ENCODE measurements around the gene MFAP3.
"Not testable (repeated sequence)": the region's sequence is repeated elsewhere in the genome, so short reads cannot be mapped to it uniquely, and the experiment has no call there.

The MFAP3 gene

DNA sequence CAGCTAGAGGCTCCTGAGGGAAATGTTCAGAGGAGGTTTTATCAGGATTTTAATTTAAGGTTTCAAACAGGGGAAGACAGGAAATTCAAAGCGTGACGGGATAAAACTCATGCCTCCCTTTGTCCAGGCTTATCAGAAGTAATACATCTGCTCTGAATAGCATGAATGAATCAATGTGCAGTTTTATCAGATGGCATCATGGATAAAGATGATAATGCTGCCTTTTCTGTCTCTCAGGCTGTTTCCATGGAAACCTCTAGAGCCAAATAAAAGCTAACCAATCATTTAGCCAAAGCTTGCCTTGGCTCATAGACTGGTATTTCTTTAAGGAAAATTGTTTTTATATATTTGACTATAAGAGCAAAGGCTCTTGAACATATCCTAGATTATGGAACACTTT is 16.4 kb downstream of the MFAP3 start:
- DNase-seq: peak in 1 of 2 experiments; percentile 9

- no peak for DNase-seq
Observed at GRCh38 chr5:154058055-154059038, 19.6 kb downstream of the MFAP3 start.

GRCh38 chr5:154059039-154059430 is 20.3 kb downstream of the MFAP3 start:
- DNase-seq: no peak

GRCh38 chr5:154059583-154059982 is 20.8 kb downstream of the MFAP3 start:
- no peak for DNase-seq

- no peak for DNase-seq
Observed at GRCh38 chr5:154060606-154061005, 21.8 kb downstream of the MFAP3 start.

GRCh38 chr5:154063372-154063771 is 24.6 kb downstream of the MFAP3 start:
- no peak for DNase-seq

DNA sequence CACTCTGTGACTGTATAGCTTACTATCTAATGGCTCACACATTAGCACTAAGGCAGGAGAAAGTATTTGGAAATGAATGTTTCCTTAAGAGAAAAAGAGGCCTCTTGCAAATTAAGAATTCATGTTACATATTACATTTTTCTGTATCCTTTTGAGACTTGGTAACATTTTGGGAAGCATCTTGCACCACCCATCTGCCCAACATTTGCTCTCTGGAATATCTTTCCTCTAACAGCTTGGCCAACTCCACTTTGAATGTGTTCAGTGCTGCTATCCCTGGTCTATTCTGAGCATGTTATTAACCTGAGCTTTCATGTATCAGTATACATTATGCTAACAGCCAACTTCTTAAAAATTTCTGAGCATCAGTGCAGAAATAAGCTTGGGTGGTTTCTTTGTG is 27.2 kb downstream of the MFAP3 start:
- DNase-seq: no peak

DNA sequence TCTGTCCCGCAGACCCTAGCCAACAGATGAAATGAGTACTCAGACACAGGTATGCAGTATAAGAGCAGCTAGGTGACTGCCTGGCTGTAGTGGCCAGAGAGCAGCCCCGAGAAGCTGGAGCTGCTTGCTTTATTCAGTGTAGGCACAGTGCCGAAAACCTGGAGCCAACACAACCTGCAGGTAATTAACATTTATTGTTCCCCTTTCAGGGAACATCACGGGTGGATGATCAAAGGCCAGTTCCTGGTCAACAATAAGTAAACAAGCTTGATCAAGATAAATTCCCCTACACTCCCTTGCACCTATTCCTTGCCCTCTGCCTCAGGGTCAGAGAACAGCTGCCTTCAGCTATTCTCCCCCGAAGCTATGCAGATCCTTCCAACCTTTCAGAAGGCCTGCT is 31.1 kb downstream of the MFAP3 start:
- DNase-seq: not testable (repeated sequence)

DNA sequence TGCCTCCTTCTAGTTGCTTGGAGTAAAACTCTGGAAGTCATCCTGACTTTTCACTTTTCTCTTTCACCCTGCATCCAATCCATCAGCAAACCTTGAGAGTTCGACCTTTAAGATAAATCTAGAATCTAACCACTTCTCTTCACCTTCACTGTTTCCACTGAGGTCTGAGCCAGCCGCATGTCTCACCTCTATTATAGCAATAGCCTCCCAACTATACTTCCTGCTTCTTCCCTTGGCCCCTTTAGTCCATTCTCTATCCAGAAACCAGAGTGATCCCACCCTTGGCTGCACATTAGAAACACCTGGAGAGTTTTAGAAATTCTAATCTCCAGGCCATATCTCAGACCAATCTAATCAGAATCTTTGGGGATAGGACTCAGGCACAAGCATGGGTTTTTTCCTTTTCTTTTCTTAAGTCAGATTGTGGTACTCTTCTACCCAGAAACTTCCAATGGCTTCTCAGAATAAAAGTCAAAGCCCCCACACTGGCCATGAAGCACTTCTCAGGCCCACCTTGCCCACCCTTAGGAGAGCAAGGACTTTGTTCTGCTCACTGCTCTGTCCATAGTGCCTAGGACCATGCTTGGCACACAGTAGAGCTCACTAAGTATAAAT is 33.1 kb downstream of the MFAP3 start:
- DNase-seq: no peak

- DNase-seq: peak; percentile 66 to 70
Observed at GRCh38 chr5:154072414-154073171, 33.8 kb downstream of the MFAP3 start.

- DNase-seq: no peak
Observed at GRCh38 chr5:154076240-154076922, 37.6 kb downstream of the MFAP3 start.

GRCh38 chr5:154077696-154078095 is 38.9 kb downstream of the MFAP3 start:
- DNase-seq: no peak

- DNase-seq: peak; percentile 93 to 96
Observed at GRCh38 chr5:154078272-154078671, 39.5 kb downstream of the MFAP3 start.

DNA sequence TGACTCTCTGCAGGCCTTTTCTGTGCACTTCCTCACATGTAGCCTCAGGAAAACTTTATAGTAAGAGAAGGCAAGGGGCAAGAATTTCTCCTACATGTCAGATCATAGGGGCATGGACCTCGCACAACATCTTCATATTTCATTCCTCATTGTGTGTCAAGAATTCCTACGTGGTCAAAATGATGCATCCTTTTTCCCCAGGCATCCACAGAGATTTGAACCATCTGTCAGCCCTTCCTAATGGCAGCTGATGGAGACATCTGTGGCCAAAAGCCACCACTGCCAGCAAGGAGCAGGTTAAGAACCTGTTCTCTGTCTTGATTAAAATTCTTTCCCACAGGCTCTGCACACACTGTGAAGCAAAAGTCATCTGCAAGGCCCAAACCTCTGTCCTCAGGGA is 42.5 kb downstream of the MFAP3 start:
- no peak for DNase-seq

DNA sequence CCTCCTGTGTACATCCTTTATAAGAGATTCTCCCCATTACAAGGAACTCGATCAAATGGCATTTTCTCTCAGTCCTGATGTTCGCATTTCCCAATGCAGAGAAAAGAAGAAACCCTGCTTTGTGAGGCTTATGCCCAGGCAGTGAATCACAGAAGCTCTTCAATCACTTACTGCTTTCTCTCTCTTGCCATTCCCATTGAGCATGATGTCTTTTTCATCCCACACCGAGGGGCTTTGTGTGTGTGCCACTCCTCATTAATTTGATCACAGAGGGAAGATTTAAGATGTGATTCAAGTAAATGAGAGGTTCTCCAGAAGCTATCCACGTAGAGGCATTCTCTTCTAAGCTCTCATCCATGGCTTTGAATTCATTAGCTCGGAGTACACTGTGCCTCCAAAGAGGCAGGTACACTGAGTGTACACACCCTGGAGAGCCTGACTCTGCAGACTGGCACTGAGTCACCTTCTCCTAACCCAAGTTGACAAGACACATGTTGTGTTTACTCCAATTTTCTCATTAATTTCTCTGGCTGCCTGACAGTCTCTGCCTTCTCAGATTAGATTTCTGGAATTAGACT is 45.4 kb downstream of the MFAP3 start:
- no peak for DNase-seq

DNA sequence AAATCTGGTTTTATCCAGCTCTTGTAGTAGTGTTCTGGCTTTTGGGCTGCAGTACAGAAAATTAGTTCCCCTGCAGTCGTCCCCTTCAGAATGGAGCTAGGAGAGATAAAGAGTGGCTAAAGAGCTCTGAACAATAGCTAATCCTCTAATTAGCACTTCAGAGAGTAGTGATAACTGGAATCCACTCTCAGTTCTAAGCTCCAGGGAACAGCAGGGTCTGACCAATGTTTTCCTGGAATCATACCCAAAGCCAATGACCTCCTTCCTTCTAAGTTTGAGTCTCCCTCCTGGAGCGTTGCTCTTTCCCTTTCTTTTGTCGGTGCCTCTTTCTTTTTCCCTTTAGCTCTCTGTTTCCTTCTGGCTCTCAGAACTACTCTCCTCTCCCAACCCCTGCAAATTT is 47.4 kb downstream of the MFAP3 start:
- no peak for DNase-seq

GRCh38 chr5:154086641-154087040 is 47.9 kb downstream of the MFAP3 start:
- no peak for DNase-seq

GRCh38 chr5:154087260-154087659 is 48.5 kb downstream of the MFAP3 start:
- peak; percentile 41 to 79 for DNase-seq

DNA sequence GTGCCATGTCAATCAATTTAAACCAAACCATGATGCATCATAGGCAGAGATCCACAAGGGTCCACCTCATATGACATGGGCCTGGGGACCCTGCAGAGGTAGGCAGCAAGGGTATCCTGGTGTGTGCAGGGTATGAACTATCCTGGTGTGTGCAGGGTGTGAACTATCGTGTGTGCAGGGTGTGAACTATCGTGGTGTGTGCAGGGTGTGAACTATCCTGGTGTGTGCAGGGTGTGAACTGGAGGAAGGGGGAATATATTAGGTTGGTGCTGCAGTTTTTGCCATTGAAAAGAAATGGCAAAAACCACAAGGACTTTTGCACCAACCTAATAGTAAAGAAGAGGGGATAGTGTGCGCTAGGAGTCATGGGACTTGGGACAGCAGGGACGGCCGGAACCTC is 50.0 kb downstream of the MFAP3 start:
- no peak for DNase-seq

DNA sequence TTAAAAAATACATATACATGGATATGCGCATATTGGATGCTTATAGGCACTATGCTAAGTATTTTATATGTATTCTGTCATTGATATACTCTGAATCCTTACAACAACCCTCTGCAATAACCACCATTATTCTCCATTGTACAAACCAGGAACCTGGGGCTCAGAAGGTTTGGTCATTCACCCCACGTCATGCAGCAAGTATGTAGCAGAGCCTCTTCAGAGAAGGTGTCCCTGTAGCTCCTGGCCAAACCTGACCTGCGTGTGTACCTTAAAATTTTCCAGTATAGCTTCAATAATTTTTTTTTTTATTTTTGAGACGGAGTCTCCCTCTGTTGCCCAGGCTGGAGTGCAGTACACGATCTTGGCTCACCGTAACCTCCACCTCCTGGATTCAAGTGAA is 51.9 kb downstream of the MFAP3 start:
- DNase-seq: no peak

DNA sequence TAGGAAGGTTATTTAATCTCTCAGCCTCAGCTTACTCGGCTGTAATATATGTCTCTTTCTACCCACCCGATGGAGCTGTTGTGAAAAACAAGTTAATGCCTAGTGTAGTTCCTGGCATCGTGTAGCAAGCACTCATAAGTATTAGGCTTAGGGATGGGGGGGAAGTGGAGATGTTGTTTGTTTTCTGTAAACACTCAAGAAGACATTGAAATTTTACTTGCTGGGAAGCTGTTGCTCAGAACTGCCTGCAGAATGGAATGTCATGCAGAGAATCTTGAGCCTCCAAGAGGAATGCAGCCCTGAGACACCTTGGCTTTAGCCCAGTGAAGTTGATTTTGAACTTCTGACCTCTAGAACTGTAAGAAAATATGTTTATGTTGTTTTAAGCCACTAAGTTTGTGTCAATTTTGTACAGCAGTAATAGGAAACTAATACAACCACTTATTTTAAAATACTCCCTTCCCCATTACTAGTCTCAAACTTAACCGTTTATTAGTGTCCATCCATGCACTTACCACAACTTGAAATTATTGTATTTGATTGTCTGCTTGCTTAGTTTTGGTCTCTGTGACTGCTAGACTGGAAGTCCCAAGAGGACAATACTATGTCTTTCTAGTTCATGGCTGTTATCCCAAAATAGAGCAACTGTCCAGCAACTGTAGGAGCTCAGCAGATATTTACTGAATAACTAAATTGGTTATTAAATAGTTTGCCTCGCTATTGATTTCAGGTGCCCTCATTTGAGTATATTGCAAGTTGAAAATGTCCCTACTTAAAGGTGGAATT is 53.8 kb downstream of the MFAP3 start:
- DNase-seq: no peak

- no peak for DNase-seq
Observed at GRCh38 chr5:154093142-154093532, 54.4 kb downstream of the MFAP3 start.

Data from NCI-H2081 (cell line).